ENCODE data around the gene SLC24A3.

DNA sequence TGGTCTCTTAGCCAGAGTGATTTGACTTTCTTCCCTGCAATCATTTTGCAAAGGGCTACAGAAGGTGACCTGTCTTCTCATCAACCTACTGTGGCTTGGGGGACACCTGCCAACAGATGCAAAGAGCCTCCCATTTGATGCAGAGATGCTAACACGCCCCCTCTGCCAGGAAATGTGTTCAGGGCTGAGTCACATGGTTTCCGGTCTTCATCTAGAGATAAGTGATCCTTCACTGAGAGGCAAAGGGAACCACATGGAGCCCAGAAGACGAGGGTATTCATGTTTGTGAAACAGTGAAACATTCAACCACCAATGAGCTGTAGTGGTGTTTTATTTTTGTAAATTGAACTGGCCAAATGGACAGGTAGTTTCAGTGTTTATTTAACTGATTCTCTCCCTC, 436.6 kb downstream of the SLC24A3 start:
- TF ChIP-seq, protein P1, sequence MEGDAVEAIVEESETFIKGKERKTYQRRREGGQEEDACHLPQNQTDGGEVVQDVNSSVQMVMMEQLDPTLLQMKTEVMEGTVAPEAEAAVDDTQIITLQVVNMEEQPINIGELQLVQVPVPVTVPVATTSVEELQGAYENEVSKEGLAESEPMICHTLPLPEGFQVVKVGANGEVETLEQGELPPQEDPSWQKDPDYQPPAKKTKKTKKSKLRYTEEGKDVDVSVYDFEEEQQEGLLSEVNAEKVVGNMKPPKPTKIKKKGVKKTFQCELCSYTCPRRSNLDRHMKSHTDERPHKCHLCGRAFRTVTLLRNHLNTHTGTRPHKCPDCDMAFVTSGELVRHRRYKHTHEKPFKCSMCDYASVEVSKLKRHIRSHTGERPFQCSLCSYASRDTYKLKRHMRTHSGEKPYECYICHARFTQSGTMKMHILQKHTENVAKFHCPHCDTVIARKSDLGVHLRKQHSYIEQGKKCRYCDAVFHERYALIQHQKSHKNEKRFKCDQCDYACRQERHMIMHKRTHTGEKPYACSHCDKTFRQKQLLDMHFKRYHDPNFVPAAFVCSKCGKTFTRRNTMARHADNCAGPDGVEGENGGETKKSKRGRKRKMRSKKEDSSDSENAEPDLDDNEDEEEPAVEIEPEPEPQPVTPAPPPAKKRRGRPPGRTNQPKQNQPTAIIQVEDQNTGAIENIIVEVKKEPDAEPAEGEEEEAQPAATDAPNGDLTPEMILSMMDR (tag by site-specific recombination; IDR thresholded peaks at IDR 0.05), result no peak
- TF ChIP-seq, protein P2, sequence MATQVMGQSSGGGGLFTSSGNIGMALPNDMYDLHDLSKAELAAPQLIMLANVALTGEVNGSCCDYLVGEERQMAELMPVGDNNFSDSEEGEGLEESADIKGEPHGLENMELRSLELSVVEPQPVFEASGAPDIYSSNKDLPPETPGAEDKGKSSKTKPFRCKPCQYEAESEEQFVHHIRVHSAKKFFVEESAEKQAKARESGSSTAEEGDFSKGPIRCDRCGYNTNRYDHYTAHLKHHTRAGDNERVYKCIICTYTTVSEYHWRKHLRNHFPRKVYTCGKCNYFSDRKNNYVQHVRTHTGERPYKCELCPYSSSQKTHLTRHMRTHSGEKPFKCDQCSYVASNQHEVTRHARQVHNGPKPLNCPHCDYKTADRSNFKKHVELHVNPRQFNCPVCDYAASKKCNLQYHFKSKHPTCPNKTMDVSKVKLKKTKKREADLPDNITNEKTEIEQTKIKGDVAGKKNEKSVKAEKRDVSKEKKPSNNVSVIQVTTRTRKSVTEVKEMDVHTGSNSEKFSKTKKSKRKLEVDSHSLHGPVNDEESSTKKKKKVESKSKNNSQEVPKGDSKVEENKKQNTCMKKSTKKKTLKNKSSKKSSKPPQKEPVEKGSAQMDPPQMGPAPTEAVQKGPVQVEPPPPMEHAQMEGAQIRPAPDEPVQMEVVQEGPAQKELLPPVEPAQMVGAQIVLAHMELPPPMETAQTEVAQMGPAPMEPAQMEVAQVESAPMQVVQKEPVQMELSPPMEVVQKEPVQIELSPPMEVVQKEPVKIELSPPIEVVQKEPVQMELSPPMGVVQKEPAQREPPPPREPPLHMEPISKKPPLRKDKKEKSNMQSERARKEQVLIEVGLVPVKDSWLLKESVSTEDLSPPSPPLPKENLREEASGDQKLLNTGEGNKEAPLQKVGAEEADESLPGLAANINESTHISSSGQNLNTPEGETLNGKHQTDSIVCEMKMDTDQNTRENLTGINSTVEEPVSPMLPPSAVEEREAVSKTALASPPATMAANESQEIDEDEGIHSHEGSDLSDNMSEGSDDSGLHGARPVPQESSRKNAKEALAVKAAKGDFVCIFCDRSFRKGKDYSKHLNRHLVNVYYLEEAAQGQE (tag by site-specific recombination; IDR thresholded peaks at IDR 0.05), result no peak
- TF ChIP-seq ZNF404 (tag by site-specific recombination; IDR thresholded peaks at IDR 0.05), result no peak
- TF ChIP-seq YY1 (tag by site-specific recombination; IDR thresholded peaks at IDR 0.05), result no peak
- TF ChIP-seq, protein P3, sequence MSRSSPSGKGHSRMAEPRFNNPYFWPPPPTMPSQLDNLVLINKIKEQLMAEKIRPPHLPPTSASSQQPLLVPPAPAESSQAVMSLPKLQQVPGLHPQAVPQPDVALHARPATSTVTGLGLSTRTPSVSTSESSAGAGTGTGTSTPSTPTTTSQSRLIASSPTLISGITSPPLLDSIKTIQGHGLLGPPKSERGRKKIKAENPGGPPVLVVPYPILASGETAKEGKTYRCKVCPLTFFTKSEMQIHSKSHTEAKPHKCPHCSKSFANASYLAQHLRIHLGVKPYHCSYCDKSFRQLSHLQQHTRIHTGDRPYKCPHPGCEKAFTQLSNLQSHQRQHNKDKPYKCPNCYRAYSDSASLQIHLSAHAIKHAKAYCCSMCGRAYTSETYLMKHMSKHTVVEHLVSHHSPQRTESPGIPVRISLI (tag by site-specific recombination; IDR thresholded peaks at IDR 0.05), result no peak
- TF ChIP-seq ZSCAN23 (tag by site-specific recombination; IDR thresholded peaks at IDR 0.05), result no peak
